ENCODE data around the gene PKP3. TPM values are rescaled to one million over a fixed set of nuclear protein-coding genes. Genes with fewer than 3 reads are reported as not detected.

The PKP3 gene
- total RNA-seq, 1 donor from 2014 or later, result 23.9 TPM

GRCh38 chr11:439315-440064 is 45.5 kb downstream of the PKP3 start:
- TF ChIP-seq, protein P1, sequence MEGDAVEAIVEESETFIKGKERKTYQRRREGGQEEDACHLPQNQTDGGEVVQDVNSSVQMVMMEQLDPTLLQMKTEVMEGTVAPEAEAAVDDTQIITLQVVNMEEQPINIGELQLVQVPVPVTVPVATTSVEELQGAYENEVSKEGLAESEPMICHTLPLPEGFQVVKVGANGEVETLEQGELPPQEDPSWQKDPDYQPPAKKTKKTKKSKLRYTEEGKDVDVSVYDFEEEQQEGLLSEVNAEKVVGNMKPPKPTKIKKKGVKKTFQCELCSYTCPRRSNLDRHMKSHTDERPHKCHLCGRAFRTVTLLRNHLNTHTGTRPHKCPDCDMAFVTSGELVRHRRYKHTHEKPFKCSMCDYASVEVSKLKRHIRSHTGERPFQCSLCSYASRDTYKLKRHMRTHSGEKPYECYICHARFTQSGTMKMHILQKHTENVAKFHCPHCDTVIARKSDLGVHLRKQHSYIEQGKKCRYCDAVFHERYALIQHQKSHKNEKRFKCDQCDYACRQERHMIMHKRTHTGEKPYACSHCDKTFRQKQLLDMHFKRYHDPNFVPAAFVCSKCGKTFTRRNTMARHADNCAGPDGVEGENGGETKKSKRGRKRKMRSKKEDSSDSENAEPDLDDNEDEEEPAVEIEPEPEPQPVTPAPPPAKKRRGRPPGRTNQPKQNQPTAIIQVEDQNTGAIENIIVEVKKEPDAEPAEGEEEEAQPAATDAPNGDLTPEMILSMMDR (IDR thresholded peaks at IDR 0.05; ENCODE audit: insufficient read depth, low read length, poor library complexity, severe bottlenecking), result no peak
- Histone ChIP-seq H3K36me3 (ENCODE audit: control insufficient read depth, insufficient read depth, low read length) (no peaks in the 10 kb centered on the region), H3K27me3 (ENCODE audit: control insufficient read depth, insufficient read depth, low read length) (peaks cover 2% of the 10 kb centered on the region), H3K4me3 (ENCODE audit: low read depth, low read length) (no peak overlapping the region)
- DNase-seq (ENCODE audit: low read depth), result no peak

DNA sequence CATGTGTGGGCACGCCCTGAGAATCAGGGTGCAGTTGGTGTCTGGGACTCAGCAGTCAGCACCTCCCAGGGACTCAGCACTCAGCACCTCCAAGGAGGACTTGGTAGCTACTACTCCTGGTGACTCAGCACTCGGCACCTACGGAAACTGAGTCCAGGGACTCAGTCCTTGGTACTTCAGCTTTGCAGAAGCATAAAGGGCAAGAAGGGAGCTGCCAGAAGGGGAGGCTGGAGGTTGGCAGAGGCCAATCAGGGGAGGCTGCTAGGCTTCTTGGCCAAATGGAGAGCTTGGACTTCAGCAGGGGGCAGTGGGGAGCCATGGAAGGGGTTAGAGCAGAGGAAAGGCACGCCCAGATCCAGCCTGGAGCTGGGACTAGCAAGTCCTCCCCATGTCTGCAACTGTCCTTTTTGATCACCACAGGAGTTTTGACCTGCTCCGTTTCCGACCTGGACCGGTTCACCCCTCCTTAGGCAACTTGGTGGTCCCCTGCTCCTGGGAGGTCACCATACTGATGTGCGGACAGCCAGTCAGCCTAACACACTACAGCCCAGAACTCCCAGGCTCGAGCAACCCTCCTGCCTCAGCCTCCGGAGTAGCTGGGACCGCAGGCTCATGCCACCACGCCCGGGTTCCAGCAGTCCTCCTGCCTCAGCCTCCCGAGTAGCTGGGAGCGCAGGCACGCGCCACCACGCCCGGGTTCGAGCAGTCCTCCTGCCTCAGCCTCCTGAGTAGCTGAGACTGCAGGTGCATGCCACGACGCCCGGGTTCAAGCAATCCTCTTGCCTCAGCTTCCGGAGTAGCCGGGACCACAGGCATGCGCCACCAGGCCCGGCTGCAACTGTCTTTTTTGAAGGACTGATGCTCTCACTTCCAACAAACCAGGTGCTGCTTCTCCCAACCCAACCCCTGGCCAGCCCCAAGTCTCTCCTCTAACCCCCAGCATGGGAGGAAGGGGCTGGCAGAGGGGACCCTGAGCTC is 46.3 kb downstream of the PKP3 start:
- Histone ChIP-seq H3K4me3 (ENCODE audit: low read depth, low read length) (no peak overlapping the region), H3K27me3 (ENCODE audit: control insufficient read depth, insufficient read depth, low read length) (peaks cover 2% of the 10 kb centered on the region), H3K36me3 (ENCODE audit: control insufficient read depth, insufficient read depth, low read length) (no peaks in the 10 kb centered on the region)
- TF ChIP-seq, protein P1 (IDR thresholded peaks at IDR 0.05; ENCODE audit: insufficient read depth, low read length, poor library complexity, severe bottlenecking), result peak; percentile 17
- DNase-seq (ENCODE audit: low read depth), result no peak

- no peak for DNase-seq (ENCODE audit: low read depth)
- Histone ChIP-seq H3K4me3 (ENCODE audit: low read depth, low read length) (peak overlapping the region; percentile 49), H3K27me3 (ENCODE audit: control insufficient read depth, insufficient read depth, low read length) (peaks cover 2% of the 10 kb centered on the region), H3K36me3 (ENCODE audit: control insufficient read depth, insufficient read depth, low read length) (no peaks in the 10 kb centered on the region)
- TF ChIP-seq, protein P1 (IDR thresholded peaks at IDR 0.05; ENCODE audit: insufficient read depth, low read length, poor library complexity, severe bottlenecking), result no peak
Measured at GRCh38 chr11:441043-441417, 47.0 kb downstream of the PKP3 start.

DNA sequence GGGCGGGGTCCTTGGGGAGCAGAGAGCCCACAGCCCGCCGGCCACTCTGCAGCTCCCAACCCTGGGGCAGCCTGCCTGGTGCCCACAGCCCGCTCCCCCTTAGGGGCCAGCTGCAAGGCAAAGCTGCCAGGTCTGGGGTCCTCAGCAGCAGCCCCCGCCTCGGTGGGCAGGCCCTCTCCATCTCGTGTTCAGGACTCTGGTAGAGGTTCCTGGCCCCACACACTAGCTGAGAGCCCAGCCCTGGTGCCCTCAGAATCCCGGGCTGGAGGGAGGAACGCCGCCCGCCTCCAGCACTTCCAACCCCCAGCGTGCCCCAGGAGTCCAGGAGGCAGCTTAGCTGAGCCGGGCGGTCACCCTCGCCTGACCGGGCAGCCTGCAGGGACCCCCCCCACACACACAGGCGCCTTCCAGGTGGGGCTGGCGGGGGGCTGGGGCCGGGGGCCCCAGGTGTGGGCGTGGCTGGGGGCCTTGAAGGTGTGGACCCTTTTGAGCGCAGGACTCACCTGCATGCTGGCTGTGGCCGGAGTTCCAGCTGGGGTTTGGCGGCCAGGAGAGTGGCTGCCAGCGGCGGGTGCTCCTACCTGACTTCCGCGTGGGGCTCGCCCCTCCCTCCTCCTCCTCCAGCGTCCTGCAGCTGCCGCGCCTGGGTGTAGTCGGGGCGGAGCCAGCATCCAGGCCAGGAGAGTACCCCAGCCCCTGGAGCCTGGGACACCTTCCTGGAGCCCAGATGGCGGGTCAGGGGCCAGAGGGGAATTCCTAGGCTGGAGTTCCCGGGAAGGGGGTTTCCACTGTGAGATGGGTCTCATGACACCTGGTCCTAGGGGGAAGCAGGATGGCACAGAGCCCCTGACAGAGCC is 47.6 kb downstream of the PKP3 start, which contains the start of gene ANO9:
Gene ANO9 (minus strand): TSS at position 594 of the 857 bp plus-strand sequence. CDS start 85 bp downstream, at position 509.
- Histone ChIP-seq H3K27me3 (ENCODE audit: control insufficient read depth, insufficient read depth, low read length) (peaks cover 2% of the 10 kb centered on the region), H3K4me3 (ENCODE audit: low read depth, low read length) (peak within 1 kb of the TSS; percentile 49), H3K36me3 (ENCODE audit: control insufficient read depth, insufficient read depth, low read length) (no peaks in the 10 kb centered on the region)
- no peak for DNase-seq (ENCODE audit: low read depth)
- TF ChIP-seq, protein P1 (IDR thresholded peaks at IDR 0.05; ENCODE audit: insufficient read depth, low read length, poor library complexity, severe bottlenecking), result no peak

DNA sequence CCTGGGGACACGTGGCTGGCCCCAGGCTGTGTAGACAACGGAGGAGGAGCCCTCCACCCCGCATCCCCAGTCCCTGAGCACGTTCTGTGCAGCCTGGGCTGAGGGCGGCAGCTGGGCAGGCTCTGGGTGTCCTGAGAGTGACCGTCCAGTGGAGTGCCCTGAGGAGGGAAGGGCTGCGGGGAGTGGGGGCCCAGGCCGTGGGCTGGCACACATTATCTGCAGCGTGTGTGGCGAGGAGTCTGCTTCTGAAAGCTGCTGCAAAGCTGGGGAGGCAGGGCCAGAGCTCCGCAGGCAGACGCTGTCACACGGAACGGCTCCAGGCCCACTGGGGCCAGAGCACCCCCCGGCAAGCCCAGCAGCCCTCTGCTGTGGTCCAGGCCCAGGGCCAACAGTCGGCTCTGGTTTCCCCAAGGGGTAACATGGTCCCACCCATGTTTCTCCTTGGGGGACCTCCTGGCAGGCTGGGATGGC is 48.6 kb downstream of the PKP3 start:
- TF ChIP-seq, protein P1 (IDR thresholded peaks at IDR 0.05; ENCODE audit: insufficient read depth, low read length, poor library complexity, severe bottlenecking), result no peak
- no peak overlapping the region for H3K4me3 ChIP-seq (ENCODE audit: low read depth, low read length)
- DNase-seq (ENCODE audit: low read depth), result no peak
- no peaks in the 10 kb centered on the region for H3K36me3 ChIP-seq (ENCODE audit: control insufficient read depth, insufficient read depth, low read length)
- H3K27me3 ChIP-seq (ENCODE audit: control insufficient read depth, insufficient read depth, low read length), result peaks cover 2% of the 10 kb centered on the region
